HG03196 (cell line): ENCODE results near the gene SMIM15.
"Not testable (repeated sequence)": the region's sequence is repeated elsewhere in the genome, so short reads cannot be mapped to it uniquely, and the experiment has no call there.

Source experiments
- ATAC-seq: cut with Tn5 transposase; IDR thresholded peaks from one replicate; pipeline ENCODE4 v1.9.1; 2021; ENCODE audit not compliant: unreplicated experiment

SMIM15 gene, protein sequence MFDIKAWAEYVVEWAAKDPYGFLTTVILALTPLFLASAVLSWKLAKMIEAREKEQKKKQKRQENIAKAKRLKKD

DNA sequence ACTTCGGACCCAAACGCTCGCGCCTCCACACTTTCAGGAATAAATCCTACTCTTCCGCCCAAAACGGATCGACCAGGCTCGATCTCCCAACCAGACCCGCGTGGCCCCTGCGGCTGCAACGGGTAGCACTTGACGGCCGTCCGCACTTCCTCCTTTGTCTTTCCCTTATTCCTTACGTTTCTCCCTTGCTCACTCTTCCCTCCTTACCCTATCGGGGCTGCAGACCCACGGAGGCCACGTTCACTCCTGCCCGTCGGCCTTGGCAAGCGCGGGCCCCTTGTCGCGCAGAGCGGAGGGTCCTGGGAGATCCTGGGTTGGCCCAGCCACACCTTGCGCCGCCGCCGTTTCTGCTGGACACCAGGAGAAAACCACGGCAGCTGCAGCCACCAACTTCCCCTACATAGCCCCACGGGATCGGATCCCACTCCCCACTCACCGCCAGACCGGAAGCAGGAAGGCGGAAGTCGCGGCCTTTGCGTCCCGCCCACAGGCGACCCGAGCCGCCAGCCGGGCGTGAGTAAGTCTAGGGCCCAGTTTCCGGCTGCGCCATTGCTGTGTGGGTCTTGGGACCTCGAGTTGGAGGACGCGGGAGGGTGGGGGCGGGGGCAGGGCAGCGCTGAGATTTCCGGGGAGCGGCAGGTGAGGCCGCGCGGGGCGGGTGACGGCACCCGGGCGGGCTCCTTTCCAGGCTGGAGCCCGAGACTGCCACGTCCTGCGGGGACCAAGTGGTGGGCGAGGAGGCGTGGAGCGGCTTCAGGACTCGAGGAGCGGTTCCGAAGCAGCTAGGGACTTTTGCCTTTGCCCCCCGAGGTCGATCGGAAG, at the start of gene SMIM15:
SMIM15 (minus strand) TSS at position 459 of the 822 bp plus-strand sequence. CDS start 2,297 bp downstream, outside the sequence.
- peak; percentile 97 for ATAC-seq

DNA sequence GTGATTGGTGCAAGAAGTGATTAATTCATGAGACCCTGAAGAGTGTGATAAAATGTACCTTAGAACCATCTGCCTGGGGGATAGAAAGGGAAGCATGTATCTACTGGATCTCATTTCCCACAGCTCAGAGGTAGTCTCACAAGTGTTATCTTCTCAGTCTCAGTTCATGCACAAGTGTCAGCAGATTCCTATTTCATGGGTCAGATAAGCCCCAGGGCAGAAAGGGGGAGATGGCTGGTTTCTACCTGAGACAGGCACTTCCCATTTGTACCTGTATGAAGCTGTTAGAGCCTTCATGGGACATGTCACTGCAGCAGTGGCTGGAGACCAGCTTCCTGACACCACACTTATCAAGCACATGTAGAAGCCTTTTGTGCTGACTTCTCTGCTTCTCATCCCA, 45.6 kb upstream of the SMIM15 start:
- no peak for ATAC-seq

DNA sequence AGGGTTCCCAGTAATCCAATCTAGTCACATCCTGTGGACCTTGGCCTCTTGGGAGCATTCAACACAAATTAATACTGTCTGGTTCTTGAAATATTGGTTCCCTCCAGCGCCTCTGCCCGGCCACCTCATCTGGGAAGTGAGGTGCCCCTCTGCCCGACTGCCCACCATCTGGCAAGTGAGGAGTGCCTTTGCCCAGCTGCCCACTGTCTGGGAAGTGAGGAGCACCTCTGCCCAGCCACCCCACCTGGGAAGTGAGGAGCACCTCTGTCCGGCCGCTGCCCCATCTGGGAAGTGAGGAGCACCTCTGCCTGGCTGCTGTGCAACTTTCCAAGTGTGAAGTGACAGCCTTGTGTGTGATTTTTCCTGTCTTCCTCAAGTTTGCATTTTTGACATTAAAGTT, 42.7 kb upstream of the SMIM15 start:
- ATAC-seq = no peak

DNA sequence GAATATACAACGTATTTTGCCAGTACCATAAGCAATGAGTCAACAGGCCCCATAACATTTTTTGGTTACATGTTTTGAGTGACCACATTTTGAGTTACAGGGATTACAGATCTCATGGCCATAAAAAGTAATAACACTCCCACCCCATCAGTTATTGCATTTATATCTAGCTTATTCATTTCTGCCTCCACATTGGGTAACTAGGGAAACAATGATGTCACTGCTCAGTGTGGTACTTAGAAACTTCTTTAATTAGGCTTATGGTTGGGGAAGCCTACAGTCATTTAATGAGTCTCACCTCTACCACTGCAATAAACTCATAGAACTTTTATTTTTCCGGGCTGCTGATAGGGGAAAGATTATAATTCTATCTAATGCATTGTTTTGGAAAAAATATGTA, 39.9 kb upstream of the SMIM15 start:
- no peak for ATAC-seq

DNA sequence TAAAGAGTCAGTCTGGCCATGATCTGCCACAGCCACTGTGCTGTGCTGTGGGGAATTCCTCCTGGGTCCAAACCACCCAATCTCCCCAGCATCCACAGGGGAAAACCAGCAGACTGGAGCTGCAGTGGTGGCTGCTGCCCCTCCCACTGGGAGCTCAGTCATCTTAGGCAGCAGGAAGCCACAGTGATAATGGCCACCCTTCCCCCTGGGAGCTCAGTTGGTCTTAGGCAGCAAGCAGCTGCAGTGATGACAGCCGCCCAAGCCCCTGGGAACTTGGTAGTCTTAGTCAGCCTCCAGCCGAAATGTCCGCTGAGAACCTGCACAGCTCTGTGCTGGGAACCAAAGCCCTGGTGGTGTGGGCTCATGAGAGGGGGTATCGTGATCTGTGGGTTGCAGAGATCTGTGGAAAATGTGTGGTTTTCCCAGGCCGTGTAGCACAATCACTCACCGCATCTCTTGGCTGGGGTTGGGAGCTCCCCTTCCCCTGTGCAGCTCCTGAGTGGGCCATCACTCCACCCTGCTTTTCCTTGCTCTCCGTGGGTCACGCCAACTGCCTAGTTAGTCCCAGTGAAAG, 38.4 kb upstream of the SMIM15 start:
- peak; percentile 77 for ATAC-seq

DNA sequence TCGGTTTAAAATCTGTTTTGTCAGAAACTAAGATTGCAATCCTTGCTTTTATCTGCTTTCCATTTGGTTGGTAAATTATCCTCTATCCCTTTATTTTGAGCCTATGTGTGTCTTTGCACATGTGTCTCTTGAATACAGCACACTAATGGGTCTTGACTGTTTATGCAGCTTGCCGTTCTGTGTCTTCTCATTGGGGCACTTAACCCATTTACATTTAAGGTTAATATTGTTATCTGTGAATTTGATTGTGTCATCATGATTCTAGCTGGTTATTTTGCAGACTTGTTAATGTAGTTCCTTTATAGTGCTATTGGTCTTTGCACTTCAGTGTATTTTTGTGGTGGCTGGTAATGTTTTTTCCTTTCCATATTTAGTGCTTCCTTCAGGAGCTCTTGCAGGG, 36.3 kb upstream of the SMIM15 start:
- ATAC-seq = no peak

DNA sequence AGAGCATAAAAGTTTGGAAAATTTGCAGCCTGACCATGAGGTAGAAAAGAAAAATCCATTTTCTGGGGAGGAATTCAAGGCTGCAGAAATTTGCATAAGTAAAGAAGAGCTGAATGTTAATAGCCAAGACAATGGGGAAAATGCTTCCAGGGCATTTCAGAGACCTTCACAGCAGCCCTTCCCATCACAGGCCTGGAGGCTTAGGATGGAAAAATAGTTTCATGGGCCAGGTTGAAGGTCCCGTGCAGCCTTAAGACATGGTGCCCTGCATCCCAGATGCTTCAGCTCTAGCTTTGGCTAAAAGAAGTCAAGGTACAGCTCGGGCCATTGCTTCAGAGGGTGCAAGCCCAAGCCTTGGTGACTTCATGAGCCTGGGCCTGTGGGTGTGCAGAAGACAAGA, 25.6 kb upstream of the SMIM15 start:
- ATAC-seq = not testable (repeated sequence)

DNA sequence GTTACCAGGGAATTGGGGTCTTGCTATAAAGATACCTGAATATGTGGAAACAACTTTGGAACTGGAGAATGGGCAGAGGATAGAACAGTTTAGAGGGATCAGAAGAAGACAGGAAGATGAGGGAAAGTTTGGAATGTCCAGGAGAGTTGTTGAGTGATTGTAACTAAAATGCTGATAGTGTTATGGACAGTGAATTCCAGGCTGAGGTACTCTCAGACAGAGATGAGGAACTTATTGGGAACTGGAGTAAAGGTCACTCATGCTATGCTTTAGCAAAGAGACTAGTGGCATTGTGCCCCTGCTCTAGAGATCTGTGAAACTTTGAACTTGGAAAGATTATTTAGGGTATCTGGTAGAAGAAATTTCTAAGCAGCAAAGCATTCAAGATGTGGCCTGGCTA, 25.1 kb upstream of the SMIM15 start:
- ATAC-seq = not testable (repeated sequence)

DNA sequence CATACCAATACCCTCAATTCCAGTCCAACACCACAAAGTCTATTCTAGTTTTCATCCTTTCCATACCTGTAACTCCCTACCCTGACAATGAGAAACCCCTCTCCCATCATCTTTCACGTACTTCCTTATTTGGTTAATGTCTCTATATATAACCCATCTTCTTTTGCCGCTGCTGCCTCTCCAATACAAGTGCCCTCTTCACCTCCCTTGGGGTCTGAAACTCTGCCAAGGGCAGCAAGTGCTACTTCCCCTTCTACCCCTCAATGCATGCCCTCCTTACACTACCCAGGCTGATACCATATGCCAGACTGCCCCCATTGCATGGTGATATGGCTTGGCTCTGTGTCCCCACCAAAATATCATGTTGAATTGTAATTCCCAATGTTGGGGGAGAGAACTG, 24.4 kb upstream of the SMIM15 start:
- no peak for ATAC-seq

DNA sequence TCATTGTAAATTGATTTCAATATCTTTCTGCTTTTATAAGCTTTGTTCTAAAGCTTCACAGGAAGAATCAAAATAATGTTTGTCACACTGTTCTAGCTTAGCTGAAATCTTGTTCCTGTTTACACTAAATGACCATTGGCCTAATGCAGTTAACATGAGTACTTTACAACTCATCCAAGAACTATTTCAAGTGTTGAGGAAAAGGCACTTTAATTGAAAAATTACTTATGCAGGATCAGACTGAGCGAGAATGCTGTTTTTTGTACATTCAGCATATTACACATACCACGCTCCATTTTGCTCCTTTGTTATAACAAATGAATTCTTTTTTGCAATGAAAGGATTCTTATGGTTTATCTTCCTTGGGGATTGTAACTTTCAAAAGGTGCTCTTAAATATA, 22.4 kb upstream of the SMIM15 start:
- no peak for ATAC-seq

DNA sequence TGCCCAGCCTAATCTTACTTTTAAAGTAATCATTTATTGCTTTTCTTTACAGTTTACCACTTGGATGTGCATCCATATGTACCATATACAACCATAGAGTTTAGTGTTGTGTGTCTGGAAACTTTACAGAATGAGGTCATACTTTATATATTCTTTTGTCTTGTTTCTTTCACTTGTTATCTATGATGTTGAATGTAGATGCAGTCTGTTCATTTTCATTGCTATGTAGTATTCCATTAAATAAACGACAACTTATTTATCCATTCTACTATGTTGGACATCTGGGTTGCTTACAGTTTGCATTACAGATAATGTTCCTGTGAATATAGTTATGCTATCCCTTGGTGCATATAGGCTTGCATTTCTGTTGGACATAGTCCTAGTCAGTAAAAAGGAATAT, 21.3 kb upstream of the SMIM15 start:
- ATAC-seq = no peak

DNA sequence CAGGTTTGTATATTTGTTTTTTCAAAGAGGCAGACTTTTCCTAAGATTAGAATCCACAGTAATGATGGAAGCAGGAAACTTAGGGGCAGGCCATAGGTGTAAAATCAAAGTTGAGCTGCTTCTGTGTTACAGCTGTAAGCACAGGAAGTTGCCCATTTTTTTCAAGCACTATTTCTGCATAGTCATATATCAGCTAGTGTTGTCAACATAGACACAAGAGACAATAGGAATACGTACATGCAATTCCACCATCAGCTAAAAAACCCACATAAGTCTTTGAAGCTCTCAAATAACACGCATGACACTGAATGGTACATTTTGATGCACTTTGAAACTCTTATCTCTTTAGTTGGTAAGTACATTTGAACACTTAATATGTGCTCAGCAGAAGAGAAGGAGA, 20.2 kb upstream of the SMIM15 start:
- ATAC-seq = no peak

DNA sequence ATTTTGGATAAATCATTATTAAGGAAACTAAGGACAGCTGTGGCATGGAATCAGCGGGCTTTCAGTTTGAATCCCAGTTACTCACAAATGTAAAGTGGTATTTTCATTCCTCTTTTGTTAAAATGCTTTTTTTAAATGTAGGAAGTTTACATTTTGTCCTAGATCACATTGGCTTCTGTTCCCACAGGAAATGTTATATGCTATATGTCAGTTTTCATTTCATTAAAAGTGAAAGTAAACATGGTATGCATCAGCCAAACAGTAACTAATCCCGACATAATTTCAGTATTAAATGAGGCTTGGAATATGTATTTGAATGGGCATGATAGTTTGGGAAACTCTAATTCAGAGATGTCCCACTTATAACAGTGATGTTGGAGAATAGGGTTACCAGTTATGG, 18.6 kb upstream of the SMIM15 start:
- no peak for ATAC-seq

DNA sequence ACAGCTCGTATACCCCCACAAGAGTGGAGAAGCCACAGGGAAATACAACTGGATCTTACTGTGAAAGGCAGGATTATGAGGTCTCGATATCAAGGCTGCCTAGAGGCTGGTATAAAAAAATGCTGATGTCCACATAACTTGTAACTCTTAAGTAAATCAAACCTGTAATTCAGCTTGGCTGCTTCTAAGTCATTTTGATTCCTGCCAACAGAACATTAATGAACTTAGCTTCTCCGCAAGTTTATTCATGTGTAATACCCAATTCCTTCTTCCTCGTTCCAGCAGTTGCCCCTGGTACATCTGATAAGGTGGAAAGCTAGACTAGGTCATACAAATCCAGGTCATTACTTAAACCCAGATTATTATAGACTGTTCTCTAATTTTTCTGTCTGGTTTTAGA, 16.4 kb upstream of the SMIM15 start:
- no peak for ATAC-seq

DNA sequence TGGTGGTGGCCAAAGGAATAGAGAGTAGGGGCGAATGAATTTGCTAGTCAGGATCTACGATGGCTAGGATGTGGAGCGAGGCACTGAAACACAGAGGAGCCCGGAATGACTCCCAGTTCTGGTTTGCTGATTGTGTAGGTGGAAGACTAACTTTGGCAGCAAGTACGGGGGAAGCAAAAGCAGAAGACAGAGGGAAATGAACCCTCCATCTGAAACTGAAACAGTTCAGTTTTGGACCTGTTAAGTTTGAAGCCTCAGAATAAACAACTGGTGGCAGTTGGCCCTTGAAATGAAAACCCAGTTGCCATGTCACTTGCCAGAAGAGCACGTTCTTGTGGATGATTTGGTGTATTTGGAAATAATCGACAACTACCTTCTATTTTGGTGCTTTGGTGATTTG, 15.4 kb upstream of the SMIM15 start:
- peak; percentile 79 for ATAC-seq

DNA sequence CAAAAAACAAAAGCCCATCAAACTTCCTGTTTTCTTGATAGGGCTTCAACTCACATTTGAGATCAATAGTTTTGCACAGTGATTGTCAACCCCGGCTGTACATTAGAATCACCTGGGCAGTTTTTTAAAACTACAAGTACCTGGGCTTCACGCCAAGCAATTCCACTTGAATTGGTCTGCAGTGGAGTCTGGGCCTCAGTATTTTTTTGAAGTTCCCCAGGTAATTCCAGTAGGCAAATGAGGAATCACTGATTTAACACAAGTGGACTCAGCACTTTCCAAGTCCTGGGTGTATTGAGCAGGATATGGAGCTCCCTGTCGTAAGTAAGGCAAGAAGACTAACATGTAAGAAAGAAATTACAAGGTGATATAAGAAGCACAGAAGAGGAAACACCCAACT, 14.8 kb upstream of the SMIM15 start:
- no peak for ATAC-seq

DNA sequence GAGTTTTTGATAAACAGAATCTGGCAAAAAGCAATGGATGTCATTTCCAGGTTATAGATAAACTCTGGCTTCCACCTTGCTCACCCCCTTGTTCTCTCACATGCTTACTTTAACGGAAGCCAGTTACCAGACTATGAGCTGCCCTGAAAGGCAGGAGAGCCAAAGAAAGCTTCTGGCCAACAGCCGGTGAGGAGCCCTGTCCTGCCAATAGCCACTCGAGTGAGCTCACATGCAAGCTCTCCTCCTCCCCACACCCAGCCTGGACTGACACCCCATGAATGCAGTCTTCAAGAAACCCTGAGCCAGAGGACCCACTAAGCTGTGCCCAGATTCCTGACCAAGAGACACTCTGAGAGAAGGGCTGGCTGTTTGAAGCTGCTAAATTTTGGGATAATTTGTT, 14.4 kb upstream of the SMIM15 start:
- no peak for ATAC-seq

DNA sequence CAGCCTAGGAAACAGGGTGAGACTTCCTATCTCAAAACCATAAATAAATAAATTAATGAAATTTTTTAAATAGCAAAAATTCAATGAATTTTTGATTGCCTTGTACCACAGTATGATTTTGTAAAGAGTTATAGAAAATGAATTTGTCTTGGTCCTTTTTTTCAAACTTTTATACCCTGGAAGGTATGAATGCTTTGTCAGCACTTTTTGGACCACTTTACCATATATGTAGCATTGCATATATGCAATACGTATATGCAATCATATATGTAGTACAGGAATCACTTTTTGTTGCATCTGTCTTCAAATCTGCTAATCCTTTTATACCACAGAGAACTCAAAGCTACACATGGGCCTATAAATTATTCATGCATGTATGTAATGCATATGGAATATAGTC, 9.2 kb upstream of the SMIM15 start:
- ATAC-seq = no peak

DNA sequence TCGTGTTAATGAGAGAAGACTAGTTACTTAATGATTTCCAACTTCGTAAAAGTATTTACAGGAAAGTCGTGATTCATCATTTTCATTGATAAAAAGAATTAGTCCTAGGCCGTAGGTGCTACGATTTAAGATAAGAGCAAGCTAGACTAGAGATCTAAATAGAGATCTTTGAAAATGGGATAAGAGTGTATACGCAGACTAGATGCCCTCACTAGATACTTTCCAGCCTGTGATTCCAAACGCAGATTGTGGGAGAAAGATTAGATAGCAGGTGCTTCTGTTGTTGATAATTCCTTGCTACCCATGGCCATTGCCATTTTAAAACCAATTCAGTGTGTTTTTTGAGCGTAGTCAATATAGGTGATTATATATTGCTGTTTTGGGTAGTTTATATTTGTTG, 6.7 kb upstream of the SMIM15 start:
- no peak for ATAC-seq

DNA sequence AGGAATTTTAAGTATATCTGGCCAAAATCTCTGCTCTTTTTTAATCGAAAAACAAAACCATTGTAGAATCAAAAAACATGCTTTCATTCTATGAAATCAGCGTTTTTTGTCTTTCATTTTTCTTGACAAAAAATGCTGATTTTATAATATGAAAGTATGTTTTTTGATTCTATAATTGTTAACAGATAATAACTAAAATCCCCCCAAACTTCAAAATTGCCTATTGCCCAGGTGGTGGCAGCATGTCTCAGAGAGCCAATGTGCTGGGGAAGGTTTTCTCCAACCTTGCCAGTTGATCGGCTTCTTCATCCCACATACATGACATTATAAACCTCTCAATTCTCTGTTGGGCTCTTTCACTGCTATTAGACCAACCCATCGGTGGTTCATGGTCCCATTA, 5.1 kb upstream of the SMIM15 start:
- no peak for ATAC-seq

DNA sequence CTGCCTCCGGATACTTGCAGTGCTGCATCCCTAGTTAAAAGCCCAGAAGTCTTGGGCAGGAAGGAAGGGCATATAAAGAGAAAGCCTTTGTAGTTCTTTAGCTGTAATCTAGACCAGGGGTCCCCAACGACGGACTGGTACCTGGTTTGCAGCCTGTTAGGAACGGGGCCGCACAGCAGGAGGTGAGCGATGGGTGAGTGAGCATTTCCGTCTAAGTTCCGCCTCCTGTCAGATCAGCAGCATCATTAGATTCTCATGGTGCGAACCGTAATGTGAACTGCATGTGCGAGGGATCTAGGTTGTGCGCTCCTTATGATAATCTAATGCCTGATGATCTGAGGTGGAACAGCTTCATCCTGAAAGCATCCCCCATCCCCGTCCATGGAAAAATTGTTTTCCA, 1.6 kb upstream of the SMIM15 start:
- ATAC-seq = no peak

DNA sequence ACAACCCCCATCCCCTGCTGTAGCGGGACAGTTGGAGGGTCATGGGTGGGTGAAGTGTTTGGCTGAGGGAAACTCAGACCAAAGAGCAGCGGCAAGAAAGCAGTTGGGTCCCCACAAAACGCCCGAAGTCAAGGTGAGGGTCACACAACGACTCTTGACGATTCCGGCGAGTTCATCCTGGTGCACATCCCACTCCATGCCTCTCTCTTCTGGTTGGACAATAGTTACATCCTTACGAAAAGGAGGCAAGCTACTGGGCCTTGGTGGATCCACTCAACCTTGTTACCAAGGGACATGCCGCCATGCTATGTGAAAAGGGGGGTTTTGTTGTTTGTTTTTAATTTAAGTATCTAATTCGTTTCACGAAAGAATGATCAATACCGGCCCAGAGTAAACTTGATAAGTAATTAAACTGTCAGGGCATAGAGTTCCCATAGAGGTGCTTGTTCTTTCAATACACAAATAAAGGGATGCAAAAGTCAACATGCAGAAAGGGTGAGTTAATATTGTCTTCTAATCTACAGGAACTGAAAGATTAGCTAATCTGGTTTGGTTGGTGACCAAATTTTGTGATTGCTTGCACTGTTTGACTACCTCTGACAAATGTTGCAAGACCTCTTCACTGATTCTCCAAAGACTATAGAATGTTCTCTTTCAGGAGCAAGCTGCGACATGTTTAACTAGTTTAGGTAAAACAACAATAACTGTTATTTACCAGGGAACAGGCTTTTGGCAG, 732 bp upstream of the SMIM15 start:
- peak; percentile 8 for ATAC-seq
